ENCODE data around the gene CHST8. TPM values are rescaled to one million over a fixed set of nuclear protein-coding genes. Genes with fewer than 3 reads are reported as not detected.
A peak's percentile ranks its signal among the peaks of the same experiment; 100 is the strongest.

Gene CHST8
- total RNA-seq, 5 donors from 2014 or later (not counting 1 experiment from before 2014, with no cell fraction given) = not detected

DNA sequence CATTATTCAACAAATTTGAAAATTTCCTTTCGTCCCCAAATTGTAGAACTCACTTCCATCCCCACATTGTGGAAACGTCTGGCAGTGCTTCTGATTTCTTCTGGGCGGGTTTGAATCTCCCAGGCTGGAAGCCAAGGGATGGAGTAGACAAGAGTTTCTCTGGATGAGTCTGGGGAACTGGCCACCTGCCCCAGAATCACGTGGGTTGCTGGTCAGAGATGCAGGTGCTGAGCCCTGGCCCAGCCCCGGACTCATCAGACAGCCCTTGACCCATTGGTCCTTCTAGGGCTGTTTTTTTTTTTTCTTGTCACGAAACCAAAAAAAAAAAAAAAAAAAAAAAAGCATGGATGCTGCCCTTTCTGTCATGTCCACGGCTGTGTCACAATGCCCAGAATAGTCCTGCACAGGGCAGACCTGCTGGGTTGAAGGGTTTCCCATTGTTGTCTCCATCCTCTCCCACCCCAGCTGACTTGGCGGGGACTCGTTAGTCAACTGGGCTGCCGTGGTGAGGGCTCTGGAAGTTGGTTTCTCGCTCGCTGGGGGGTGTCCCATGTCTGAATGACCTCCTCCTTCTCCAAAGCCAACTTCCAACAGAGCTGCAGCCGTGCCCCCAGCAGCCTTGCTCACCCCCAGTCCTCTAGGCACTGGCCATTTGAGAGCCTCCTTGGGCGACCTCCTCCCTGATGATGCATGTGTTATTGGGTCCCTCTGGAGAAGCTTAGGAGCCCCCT is 12.8 kb downstream of the CHST8 start:
- Mint-ChIP-seq H3K36me3 (no peaks in the 10 kb centered on the region), H3K9me3 (peaks cover 0 to 3% (median 0%) of the 10 kb centered on the region in 3 donors), H3K27ac (no peak overlapping the region), H3K4me1 (no peaks in the 10 kb centered on the region), H3K4me3 (no peak overlapping the region), H3K27me3 (peaks cover 23 to 38% of the 10 kb centered on the region in 2 donors)
- ATAC-seq (replicated peaks in 1 of 4) = no peak
- H3K27me3 ChIP-seq (replicated peaks in 1 of 2; ENCODE audit: control insufficient read depth in 2 of 2, extremely low read depth in 1 of 2, insufficient read depth in 2 of 2, low read length in 1 of 2) = peaks cover 0 to 21% of the 10 kb centered on the region in 2 experiments
- ChIA-PET CTCF (no interaction called here), POLR2A (no interaction called here)
- H3K36me3 ChIP-seq (ENCODE audit: control insufficient read depth in 2 of 2, extremely low read depth in 1 of 2, insufficient read depth in 1 of 2, low read length in 1 of 2) = no peaks in the 10 kb centered on the region
- no peaks in the 10 kb centered on the region for H3K4me1 ChIP-seq (ENCODE audit: control insufficient read depth in 1 of 2, extremely low read depth in 1 of 2, insufficient read depth in 2 of 2, low read length in 2 of 2)
- no peak overlapping the region for H3K27ac ChIP-seq (ENCODE audit: low read length)
- 57% methylated on average over 4 of the region's 14 CpGs for WGBS (ENCODE audit: insufficient coverage)
- H3K9me3 ChIP-seq = no peaks in the 10 kb centered on the region
- no peak for DNase-seq
- no peak overlapping the region for H3K4me3 ChIP-seq (ENCODE audit: control insufficient read depth in 1 of 2, extremely low read depth in 1 of 2, low read length in 1 of 2)

DNA sequence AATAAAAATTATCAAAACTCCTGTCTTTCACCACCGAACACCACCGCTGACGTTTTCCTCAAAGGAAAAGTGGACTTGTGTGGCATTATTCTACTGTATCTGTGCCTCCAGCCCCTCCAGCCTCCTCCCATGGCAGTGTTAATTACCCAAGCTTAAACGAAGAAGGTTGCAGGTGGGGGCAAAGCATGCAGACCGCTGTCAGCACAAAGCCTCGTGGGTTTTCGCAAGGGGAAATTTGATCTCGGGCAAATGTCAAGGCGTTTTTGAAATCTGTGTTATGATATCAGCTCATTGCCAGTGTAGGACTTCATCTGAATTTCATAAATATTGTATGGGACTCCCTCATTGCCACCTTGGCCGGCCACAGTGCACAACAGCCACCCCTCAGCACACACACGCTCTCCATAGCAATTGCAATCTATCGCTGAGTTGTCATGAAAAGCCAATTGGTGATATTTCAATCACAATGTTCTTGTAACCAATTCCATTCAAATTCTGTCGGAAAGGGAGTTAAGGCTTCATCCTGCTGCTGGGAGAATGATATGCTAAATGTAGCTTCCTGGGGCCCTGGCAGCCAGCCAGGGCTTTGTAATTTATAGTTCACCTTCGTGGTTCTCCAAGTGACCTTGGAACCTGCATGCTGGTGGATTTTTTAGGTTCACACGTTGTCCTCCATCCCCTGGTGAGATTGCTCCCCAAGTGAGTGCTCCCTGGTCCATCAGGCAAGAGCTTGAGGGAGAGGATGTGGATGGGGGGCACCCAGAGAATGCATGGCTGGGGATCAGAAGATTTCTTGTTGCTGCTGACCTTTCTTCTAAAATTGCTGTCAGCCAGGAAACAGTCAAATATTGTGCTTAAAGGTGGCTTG is 16.6 kb downstream of the CHST8 start:
- POLR2A ChIA-PET = no interaction called here
- H3K9me3 ChIP-seq = no peaks in the 10 kb centered on the region
- H3K4me1 ChIP-seq (ENCODE audit: control insufficient read depth in 1 of 2, extremely low read depth in 1 of 2, insufficient read depth in 2 of 2, low read length in 2 of 2) = no peaks in the 10 kb centered on the region
- no peaks in the 10 kb centered on the region for H3K36me3 ChIP-seq (ENCODE audit: control insufficient read depth in 2 of 2, extremely low read depth in 1 of 2, insufficient read depth in 1 of 2, low read length in 1 of 2)
- H3K4me1 Mint-ChIP-seq = no peaks in the 10 kb centered on the region
- H3K4me3 ChIP-seq (ENCODE audit: control insufficient read depth in 1 of 2, extremely low read depth in 1 of 2, low read length in 1 of 2) = no peak overlapping the region
- H3K36me3 Mint-ChIP-seq = no peaks in the 10 kb centered on the region
- no peak overlapping the region for H3K27ac ChIP-seq (ENCODE audit: low read length)
- H3K27me3 ChIP-seq (replicated peaks in 1 of 2; ENCODE audit: control insufficient read depth in 2 of 2, extremely low read depth in 1 of 2, insufficient read depth in 2 of 2, low read length in 1 of 2) = peaks cover 0 to 29% of the 10 kb centered on the region in 2 experiments
- ATAC-seq (replicated peaks in 1 of 4) (no peak), DNase-seq (no peak)
- H3K9me3 Mint-ChIP-seq = peaks cover 0 to 3% (median 0%) of the 10 kb centered on the region in 3 donors
- H3K4me3 Mint-ChIP-seq = no peak overlapping the region
- 0% methylated on average over 2 of the region's 15 CpGs for WGBS (ENCODE audit: insufficient coverage)
- CTCF ChIA-PET = interaction anchor here in 1 of 2 donors (0.6 kb wide), 1 partner anchor 1414 kb away, joined by 3 read pairs; no protein-coding TSS in a partner anchor
- peaks cover 26 to 30% of the 10 kb centered on the region in 2 donors for H3K27me3 Mint-ChIP-seq
- H3K27ac Mint-ChIP-seq = peak overlapping the region in 1 of 2 donors; percentile 13

DNA sequence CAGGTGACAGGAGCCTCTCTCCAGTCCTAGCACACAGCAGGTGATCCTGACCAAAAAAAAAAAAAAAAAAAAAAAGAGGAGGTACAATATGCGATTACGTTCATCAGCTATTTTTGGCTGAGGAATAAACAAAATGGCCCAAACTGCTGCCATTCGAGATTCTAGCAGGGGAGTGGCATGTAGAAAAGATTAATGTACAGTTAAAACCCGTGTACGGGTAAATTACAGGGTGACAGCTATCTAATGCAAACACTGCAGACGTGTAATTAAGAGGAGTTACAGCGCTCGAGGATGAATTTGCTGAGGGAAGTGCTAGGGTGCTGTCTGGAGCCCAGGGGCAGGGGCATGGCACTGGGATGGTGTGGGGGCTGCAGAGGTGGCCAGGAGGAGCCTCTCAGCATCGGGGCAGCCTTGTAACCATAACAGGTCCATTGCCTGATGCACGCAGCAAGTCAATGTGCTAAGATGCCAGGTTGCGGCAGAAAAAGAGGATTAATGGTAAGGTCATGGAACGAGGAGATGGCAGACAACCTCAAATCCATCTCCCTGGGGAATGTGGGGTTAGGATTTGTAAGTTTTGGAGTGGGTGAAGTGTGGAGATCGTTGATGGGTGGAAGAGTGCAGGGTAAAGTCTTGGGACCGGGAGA is 17.4 kb downstream of the CHST8 start:
- no peaks in the 10 kb centered on the region for H3K36me3 Mint-ChIP-seq
- no peak overlapping the region for H3K4me3 Mint-ChIP-seq
- no peak overlapping the region for H3K27ac ChIP-seq (ENCODE audit: low read length)
- H3K4me1 ChIP-seq (ENCODE audit: control insufficient read depth in 1 of 2, extremely low read depth in 1 of 2, insufficient read depth in 2 of 2, low read length in 2 of 2) = no peaks in the 10 kb centered on the region
- H3K36me3 ChIP-seq (ENCODE audit: control insufficient read depth in 2 of 2, extremely low read depth in 1 of 2, insufficient read depth in 1 of 2, low read length in 1 of 2) = no peaks in the 10 kb centered on the region
- ATAC-seq (replicated peaks in 1 of 4) (no peak), DNase-seq (no peak)
- H3K9me3 ChIP-seq = no peaks in the 10 kb centered on the region
- H3K9me3 Mint-ChIP-seq = peaks cover 0 to 3% (median 0%) of the 10 kb centered on the region in 3 donors
- no peak overlapping the region for H3K27ac Mint-ChIP-seq
- WGBS (ENCODE audit: insufficient coverage) = 60% methylated on average over 9 of the region's 14 CpGs
- CTCF ChIA-PET = no interaction called here
- H3K27me3 ChIP-seq (replicated peaks in 1 of 2; ENCODE audit: control insufficient read depth in 2 of 2, extremely low read depth in 1 of 2, insufficient read depth in 2 of 2, low read length in 1 of 2) = peaks cover 0 to 29% of the 10 kb centered on the region in 2 experiments
- POLR2A ChIA-PET = no interaction called here
- H3K27me3 Mint-ChIP-seq = peaks cover 25 to 26% of the 10 kb centered on the region in 2 donors
- H3K4me3 ChIP-seq (ENCODE audit: control insufficient read depth in 1 of 2, extremely low read depth in 1 of 2, low read length in 1 of 2) = no peak overlapping the region
- H3K4me1 Mint-ChIP-seq = no peaks in the 10 kb centered on the region

DNA sequence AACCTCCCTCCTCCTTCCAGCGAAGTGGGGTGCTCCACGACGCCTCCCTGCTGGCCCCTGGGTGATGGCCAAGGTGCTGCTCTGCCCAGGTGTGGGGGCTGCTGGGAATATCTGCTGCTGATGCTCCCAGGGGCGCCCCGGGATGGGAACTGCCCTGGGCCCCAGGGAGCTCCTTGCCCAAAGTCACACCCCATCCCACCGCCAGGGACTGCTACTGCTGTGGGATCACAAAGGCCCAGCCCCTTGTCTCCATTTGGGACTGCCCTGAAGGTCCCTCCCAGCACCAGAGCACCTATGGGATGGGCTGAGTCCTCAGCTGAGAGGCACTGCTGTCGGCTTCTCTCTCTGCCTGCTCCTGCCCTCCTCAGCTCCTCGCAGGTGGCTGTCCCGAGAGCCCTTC is 19.0 kb downstream of the CHST8 start:
- no peak overlapping the region for H3K4me3 Mint-ChIP-seq
- peaks cover 0 to 3% (median 0%) of the 10 kb centered on the region in 3 donors for H3K9me3 Mint-ChIP-seq
- ChIA-PET CTCF (interaction anchor here in 1 of 2 donors (0.6 kb wide), 1 partner anchor 1078 kb away, joined by 7 read pairs; no protein-coding TSS in a partner anchor), POLR2A (no interaction called here)
- Histone ChIP-seq H3K4me1 (ENCODE audit: control insufficient read depth in 1 of 2, extremely low read depth in 1 of 2, insufficient read depth in 2 of 2, low read length in 2 of 2) (no peaks in the 10 kb centered on the region), H3K36me3 (ENCODE audit: control insufficient read depth in 2 of 2, extremely low read depth in 1 of 2, insufficient read depth in 1 of 2, low read length in 1 of 2) (no peaks in the 10 kb centered on the region), H3K4me3 (ENCODE audit: control insufficient read depth in 1 of 2, extremely low read depth in 1 of 2, low read length in 1 of 2) (no peak overlapping the region), H3K27me3 (replicated peaks in 1 of 2; ENCODE audit: control insufficient read depth in 2 of 2, extremely low read depth in 1 of 2, insufficient read depth in 2 of 2, low read length in 1 of 2) (peaks cover 0 to 19% of the 10 kb centered on the region in 2 experiments), H3K27ac (ENCODE audit: low read length) (no peak overlapping the region), H3K9me3 (no peaks in the 10 kb centered on the region)
- no peaks in the 10 kb centered on the region for H3K4me1 Mint-ChIP-seq
- H3K36me3 Mint-ChIP-seq = no peaks in the 10 kb centered on the region
- H3K27me3 Mint-ChIP-seq = peaks cover 19 to 23% of the 10 kb centered on the region in 2 donors
- ATAC-seq (replicated peaks in 1 of 4) = no peak
- H3K27ac Mint-ChIP-seq = no peak overlapping the region
- DNase-seq = no peak
- 75% methylated on average over 3 of the region's 9 CpGs for WGBS (ENCODE audit: insufficient coverage)

DNA sequence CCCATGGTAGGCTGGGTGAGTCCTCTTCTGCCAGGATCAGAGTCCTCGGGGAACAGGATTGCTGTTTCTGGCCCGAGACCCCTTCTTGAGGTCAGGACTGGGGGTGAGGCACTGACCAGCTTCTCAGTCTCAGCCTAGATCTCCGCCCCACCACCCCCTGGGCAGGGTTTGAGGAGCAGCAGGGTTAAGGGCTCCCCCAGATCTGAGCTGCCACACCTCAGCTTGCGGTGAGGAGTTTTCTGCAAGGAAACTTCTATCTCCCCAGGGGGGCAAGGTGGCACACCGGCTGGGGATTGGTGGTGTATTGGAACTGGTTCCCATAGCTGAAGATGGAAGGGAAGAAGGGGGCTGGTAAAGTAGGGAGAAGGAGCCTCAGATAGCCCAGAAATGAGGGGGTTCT is 19.5 kb downstream of the CHST8 start:
- ChIA-PET POLR2A (no interaction called here), CTCF (no interaction called here)
- no peak for ATAC-seq (replicated peaks in 1 of 4)
- Histone ChIP-seq H3K9me3 (no peaks in the 10 kb centered on the region), H3K27ac (ENCODE audit: low read length) (no peak overlapping the region), H3K36me3 (ENCODE audit: control insufficient read depth in 2 of 2, extremely low read depth in 1 of 2, insufficient read depth in 1 of 2, low read length in 1 of 2) (no peaks in the 10 kb centered on the region), H3K27me3 (replicated peaks in 1 of 2; ENCODE audit: control insufficient read depth in 2 of 2, extremely low read depth in 1 of 2, insufficient read depth in 2 of 2, low read length in 1 of 2) (peaks cover 0 to 18% of the 10 kb centered on the region in 2 experiments), H3K4me3 (ENCODE audit: control insufficient read depth in 1 of 2, extremely low read depth in 1 of 2, low read length in 1 of 2) (no peak overlapping the region), H3K4me1 (ENCODE audit: control insufficient read depth in 1 of 2, extremely low read depth in 1 of 2, insufficient read depth in 2 of 2, low read length in 2 of 2) (no peaks in the 10 kb centered on the region)
- DNase-seq = no peak
- no peaks in the 10 kb centered on the region for H3K4me1 Mint-ChIP-seq
- H3K36me3 Mint-ChIP-seq = no peaks in the 10 kb centered on the region
- no peak overlapping the region for H3K27ac Mint-ChIP-seq
- peaks cover 0 to 2% (median 0%) of the 10 kb centered on the region in 3 donors for H3K9me3 Mint-ChIP-seq
- 92% methylated on average over 2 of the region's 5 CpGs for WGBS (ENCODE audit: insufficient coverage)
- H3K27me3 Mint-ChIP-seq = peaks cover 19 to 23% of the 10 kb centered on the region in 2 donors
- no peak overlapping the region for H3K4me3 Mint-ChIP-seq

DNA sequence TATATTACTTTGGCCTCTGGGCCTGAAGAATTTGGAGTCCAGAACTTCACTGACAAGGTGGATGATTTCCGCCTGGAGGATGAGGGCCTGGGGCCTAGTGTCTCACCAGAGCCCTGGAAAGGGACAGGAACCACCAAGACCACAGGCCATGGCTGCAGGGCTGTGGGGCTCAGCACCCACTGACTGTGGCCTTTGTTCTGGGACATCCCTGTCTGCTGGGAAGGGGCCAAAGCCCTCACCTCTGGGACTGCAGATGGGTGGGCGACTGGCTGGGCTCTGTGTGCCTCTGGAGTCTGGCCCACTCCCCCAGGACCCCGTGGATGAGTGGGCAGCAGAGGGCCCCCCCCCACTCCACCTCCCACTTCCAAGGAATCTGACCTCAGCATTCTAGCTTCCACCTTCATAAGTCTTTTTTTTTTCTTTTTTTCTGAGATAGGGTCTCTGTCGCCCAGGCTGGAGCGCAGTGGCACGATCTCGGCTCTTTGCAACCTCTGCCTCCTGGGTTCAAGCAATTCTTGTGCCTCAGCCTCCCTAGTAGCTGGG is 20.3 kb downstream of the CHST8 start:
- Histone ChIP-seq H3K9me3 (no peaks in the 10 kb centered on the region), H3K36me3 (ENCODE audit: control insufficient read depth in 2 of 2, extremely low read depth in 1 of 2, insufficient read depth in 1 of 2, low read length in 1 of 2) (no peaks in the 10 kb centered on the region), H3K27me3 (replicated peaks in 1 of 2; ENCODE audit: control insufficient read depth in 2 of 2, extremely low read depth in 1 of 2, insufficient read depth in 2 of 2, low read length in 1 of 2) (peaks cover 0 to 17% of the 10 kb centered on the region in 2 experiments), H3K4me1 (ENCODE audit: control insufficient read depth in 1 of 2, extremely low read depth in 1 of 2, insufficient read depth in 2 of 2, low read length in 2 of 2) (no peaks in the 10 kb centered on the region), H3K4me3 (ENCODE audit: control insufficient read depth in 1 of 2, extremely low read depth in 1 of 2, low read length in 1 of 2) (no peak overlapping the region), H3K27ac (ENCODE audit: low read length) (no peak overlapping the region)
- ATAC-seq (replicated peaks in 1 of 4) (no peak), DNase-seq (no peak)
- ChIA-PET CTCF (no interaction called here), POLR2A (no interaction called here)
- no peaks in the 10 kb centered on the region for H3K4me1 Mint-ChIP-seq
- H3K36me3 Mint-ChIP-seq = no peaks in the 10 kb centered on the region
- no peak overlapping the region for H3K27ac Mint-ChIP-seq
- H3K9me3 Mint-ChIP-seq = no peaks in the 10 kb centered on the region
- 80% methylated on average over 6 of the region's 7 CpGs for WGBS (ENCODE audit: insufficient coverage)
- H3K4me3 Mint-ChIP-seq = no peak overlapping the region
- H3K27me3 Mint-ChIP-seq = peaks cover 19 to 23% of the 10 kb centered on the region in 2 donors
